Embryonic facial prominence (tissue), 1 donor: Measurements from ENCODE around the gene OXCT1.
"Not testable (repeated sequence)": the region's sequence is repeated elsewhere in the genome, so short reads cannot be mapped to it uniquely, and the experiment has no call there.

ENCODE experiments used
- DNase-seq: peaks from one replicate; pipeline ENCODE4 v3.0.0-alpha.2; 2016; ENCODE audit errors: extremely low spot score

The OXCT1 gene

DNA sequence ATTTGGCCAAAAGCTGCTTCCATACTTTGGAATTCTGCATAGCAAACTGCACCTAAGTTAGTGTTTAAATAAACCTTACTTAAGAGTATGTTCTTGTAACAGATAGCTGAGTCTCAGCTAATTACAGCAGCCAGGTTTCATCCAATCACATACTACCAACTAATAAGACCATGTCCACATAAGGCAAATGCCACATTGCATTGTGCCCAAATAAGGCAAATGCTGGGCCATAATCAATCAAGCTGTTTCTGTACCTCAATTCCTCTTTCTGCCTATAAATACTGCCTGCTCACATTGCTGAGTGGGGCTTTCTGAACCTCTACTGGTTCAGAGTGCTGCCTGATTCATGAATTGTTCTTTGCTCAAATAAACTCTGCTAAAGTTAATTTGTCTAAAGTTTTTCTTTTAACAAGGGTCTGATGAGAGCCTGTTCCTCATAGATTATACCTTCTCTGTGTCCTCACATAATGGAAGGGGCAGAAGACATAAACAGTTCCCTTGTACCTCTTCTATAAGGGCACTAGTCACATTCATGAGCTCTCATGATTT is 4.4 kb upstream of the OXCT1 start:
- DNase-seq = no peak

- no peak for DNase-seq
Observed at GRCh38 chr5:41871852-41872251, 1.6 kb upstream of the OXCT1 start.

DNA sequence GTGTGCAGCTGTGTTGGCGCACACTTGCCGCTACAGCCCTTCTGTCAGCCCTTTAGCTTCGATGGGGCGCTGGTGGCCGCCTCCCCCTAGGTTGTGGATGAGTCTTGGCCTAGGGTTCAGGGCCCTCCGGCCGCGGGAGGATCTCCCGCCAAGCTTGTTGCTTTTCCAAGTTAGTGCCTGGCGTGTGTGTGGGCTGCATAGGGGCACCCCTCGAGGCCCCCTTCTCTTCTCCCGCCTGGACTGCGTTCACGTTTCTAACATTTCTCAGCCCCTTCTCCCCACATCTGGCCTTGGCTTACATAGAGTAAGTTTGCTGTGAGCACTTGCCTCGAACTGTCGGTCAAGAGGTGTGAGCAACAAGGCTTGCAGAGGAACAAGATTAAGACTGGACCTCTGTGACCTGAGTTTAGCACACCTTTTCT is 413 bp upstream of the OXCT1 start:
- DNase-seq = no peak

DNA sequence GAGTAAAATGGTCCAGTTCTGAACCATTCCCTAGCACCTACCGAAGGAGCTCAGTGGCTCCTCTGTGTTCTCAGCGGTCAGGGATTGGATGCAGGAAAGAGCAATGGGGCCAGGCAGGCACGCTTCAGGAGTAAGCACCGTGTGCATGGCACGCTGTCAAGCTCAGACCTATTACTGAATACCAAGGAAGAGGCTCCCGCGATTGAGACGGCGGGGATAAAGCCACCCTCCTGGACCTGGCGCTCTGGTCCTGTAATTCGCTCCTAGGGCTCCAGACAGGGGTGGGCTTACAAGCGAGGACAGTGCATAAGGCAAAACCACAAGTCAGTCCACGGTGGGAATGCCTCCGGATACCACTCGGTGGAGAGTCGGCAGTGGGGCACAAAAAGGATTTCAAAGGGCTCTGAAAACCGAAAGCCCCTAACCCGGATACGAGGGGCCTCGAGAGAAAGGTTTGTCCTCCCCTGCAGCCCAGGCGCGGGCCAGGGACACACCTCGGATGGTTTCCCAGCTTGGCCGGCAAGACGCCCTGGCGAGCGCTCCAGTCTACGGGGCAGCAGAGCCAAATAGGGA is 988 bp downstream of the OXCT1 start:
- DNase-seq = no peak

DNA sequence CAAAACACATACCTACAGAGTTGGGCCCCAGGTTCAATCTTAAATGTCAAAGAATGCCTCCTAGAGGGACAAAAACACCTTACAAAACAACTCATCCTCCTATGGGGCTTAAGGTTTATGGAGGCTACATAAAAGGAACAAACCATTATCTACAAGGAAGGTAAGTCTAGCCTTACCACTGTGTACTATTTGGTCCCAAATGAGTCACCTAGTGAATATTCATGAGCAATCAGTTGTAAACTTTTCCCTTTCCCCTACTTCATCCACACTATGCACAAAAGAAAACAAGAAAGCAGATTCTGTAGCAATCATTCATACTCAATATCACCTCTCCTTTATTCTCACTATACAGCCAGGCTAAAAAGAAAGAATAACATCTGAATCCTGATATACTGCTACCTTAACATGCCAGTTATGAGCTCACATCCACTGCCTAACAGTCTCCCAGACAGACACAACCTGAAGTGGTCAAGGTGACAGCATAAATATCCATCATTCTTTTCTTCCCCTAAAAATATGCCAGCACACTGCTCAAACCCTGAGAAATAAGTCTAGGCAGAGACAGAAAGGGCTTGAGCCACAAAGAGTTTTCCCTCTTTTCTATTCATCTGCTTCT is 6.2 kb downstream of the OXCT1 start:
- DNase-seq = no peak

DNA sequence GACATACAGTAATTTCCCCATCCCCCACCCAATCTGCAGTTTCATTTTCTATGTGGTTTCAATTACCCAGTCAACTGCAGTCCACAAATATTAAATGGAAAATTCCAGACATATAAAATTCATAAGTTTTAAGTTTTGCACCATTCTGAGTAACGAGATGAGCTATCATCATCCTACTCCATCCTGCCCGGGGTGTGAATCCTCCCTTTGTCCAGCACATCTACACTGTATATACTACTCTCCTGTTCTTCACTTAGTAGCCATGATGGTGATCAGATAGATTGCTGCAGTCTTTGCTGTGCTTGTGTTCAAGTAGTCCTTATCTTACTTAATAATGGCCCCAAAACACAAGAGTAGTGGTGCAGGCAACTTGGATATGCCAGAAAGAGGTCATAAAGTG is 11.3 kb downstream of the OXCT1 start:
- DNase-seq = no peak

DNA sequence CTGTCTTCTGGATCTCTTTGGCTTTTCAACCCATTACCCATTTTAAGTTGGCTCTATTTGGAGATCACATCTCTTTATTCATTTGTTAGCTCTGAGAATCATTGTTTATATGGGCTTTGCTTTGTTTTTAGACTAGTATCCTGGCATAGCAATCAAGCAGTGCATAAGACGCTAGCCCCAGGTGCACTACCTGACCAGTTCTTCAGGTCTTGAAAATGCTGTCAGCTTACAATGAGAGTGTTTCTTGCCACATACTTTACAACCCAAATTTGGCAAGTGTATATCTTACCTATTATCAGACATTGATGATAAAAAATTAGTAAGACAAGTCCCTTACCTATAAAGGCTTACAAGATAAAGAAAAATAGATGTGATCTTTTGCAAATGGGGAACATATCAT is 12.2 kb downstream of the OXCT1 start:
- DNase-seq = no peak

- peak; percentile 65 for DNase-seq
Observed at GRCh38 chr5:41856644-41857491, 13.4 kb downstream of the OXCT1 start.

DNA sequence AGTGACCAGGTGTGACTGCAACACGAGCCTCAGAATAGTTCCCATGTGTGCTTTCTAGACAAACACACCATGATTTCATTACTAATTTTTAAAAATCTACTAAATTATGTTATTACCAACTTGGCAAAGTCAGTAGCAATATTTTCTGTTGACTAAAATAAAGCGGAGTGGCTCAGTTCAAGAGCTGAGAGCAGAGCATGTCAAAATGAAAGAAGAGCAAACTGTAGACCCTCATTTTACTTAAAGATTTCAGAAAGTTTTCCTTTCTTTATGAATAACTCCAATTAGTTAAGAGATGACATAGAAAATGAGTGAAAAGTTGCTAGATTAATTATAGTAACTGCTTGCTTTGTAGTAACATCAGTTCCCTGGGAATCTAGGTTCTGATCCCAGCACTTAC is 17.9 kb downstream of the OXCT1 start:
- no peak for DNase-seq

- DNase-seq = no peak
Observed at GRCh38 chr5:41851116-41851515, 19.1 kb downstream of the OXCT1 start.

GRCh38 chr5:41848983-41849382 is 21.2 kb downstream of the OXCT1 start:
- no peak for DNase-seq

DNA sequence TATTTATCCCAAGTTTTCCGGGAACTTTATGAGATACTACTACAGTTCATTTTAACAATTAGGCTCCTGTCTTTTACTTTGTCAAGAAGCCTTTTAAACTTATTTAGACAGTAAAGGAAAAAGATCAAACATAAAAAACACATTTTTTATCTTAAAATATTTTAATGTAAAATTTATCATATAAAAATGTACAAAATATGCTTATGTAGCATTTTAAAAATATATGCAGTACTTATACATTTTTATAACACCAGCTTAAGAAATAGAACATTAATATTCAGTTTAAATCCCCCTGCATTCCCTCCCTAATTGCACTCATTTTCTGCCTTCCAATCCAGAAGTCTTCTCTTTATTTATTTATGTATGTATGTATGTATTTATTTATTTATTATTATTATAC is 24.5 kb downstream of the OXCT1 start:
- not testable (repeated sequence) for DNase-seq

- DNase-seq = no peak
Observed at GRCh38 chr5:41844502-41844901, 25.7 kb downstream of the OXCT1 start.

GRCh38 chr5:41843456-41844370 is 26.5 kb downstream of the OXCT1 start:
- peak; percentile 22 for DNase-seq

- no peak for DNase-seq
Observed at GRCh38 chr5:41842777-41843176, 27.4 kb downstream of the OXCT1 start.

GRCh38 chr5:41841325-41841724 is 28.9 kb downstream of the OXCT1 start:
- DNase-seq = no peak

- no peak for DNase-seq
Observed at GRCh38 chr5:41840251-41840650, 30.0 kb downstream of the OXCT1 start.

DNA sequence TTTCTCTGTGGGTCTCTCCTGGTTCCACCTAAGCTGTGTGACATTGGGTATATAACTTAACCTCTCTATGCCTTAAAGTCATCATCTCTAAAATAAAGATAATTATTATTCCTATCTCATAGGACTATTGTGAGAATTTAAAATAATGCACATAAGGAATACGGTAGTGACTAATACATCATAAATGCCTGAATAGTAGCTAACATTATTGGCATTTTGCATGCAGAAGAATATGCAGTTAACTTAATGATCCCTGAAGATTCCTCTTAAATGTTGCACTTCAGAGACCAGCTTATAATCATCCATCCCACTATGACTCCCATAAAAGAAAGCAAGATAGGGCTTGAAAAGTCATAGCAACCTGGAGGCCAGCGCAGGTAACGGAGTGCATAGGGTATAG is 32.4 kb downstream of the OXCT1 start:
- no peak for DNase-seq

DNA sequence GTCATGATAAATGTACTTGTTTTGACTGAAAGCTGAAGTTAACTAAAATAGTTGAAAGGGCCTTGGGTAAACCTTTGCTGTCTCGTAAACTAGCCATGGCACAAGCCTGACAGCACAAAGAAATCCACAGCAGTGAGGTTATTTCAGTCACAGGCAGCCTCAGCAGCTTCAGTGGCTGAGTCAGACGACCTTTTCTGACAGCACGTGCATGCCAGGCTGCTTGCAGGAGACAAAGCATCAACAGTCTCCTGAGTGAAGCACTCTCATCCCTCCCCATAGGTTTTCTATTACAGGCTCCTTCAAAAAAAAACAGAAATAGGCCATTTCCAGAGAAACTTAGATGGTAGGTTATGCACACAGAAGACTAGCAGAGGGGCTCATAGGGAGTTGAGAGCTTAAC is 34.6 kb downstream of the OXCT1 start:
- DNase-seq = no peak

DNA sequence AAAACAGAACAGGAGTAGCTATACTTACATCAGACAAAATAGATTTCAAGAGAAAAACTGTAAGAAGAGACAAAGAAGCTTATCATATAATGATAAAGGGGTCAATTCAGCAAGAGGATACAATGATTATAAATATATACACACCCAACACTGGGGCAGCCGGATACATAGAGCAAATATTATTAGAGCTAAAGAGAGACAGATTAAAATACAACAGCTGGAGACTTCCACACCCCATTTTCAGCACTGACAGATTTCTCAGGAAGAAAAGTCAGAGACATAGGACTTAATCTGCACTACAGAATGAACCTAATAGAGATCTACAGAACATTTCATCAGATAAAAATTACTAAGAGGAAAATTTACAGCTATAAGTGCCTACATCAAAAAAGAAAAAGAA is 35.7 kb downstream of the OXCT1 start:
- DNase-seq = no peak

DNA sequence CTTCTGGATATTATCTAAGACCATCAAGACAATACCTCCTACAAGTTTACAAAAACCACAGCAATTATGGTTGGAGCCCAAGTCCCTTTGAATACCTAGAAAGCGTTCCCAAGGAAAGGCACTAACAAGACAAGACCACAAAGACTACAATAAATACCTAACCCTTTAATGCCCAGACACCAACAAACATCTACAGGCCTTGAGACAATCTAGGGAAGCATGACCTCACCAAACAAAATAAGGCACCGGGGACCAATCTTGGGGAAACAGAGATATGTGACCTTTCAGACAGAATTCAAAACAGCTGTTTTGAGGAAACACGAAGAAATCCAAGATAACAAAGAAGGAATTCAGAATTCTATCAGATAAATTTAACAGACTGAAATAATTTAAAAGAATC is 37.8 kb downstream of the OXCT1 start:
- DNase-seq = no peak

DNA sequence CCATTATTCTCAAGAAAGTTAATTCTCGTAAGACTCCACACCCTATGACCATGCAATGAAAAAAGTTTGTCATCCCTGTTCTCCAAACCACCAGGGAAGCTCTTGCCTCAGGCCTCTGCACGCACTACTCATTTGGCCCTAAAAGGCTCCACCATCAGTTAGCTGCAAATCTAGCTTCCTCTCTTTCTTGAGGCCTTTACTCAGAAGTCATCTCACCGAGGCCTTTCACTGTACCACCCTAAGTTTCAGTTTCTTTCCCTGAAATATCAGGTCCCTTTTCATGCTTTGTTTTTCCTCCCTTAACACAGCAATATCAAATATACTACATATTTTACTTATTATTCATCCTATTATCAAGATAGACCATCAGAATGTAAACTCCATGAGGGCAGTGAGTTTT is 39.1 kb downstream of the OXCT1 start:
- DNase-seq = no peak
